Measurements from ENCODE around the gene TMEM185B. TPM values are rescaled to one million over a fixed set of nuclear protein-coding genes. Genes with fewer than 3 reads are reported as not detected.

TMEM185B gene
- total RNA-seq (10 to 100 TPM; 14.9 to 36.8 (median 19.5) TPM), polyA plus RNA-seq (10 to 100 TPM; 17.9 to 19.6 TPM), total RNA-seq (36.9 reads per million, percentile 64 among the genes with 10 or more reads in this experiment)

DNA sequence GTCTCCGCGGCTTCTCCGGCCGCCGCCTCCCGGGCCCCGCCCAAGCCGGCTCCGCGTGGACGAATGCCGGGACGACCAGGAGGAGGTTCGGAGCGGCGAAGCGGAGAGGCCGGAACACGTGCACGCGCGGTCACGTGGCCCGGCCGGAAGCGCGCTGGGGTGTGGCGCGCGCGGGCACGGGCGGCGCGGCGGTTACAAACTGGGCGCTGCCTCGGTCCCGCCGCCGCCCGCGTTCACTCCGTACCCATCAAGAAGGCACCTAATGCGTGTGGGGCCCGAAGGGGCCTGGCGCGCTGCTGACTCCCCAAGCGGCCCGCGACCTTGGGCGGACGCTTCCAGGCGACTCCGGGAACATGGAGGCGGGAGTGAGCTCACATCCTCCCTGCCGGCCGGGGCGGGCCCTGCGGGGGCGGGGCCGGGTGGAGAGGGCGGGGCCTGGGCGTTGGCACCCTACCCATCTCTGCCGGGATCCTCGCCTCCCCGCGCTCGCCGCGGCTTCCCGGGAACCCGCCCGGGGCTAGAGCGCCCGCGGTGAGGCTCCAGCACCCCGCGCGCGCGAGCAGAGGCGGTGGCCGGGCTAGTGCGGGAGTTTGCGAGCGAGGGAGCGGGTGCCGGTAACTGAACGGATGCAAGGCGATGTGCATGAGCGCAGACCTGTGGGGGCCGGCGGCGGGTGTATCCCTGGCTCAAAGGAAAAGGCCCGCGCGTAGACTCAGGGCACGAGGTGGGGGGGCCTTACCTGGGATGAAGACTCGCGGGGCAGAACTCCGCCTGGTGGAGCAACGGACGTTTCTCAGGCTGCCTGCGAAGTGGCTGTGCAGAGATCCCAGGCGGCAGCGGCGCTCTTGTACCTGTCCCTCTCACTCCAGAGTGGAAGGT lies at the start of gene TMEM185B:
TSS of gene TMEM185B (minus strand) at position 367 of the 879 bp plus-strand sequence. CDS start 424 bp downstream, outside the sequence.
- peaks cover 0 to 16% (median 0%) of the 10 kb centered on the region in 3 experiments for H3K9me3 ChIP-seq (ENCODE audit: control insufficient read depth in 2 of 3, low read length in 3 of 3)
- DNase-seq (peak; percentile 83 to 96 (median 90)), ATAC-seq (peak; percentile 97)
- ChIA-PET POLR2A (interaction anchor here (0.7 to 3.6 kb wide), 12 partner anchors 8 to 465 kb away, joined by 3 to 28 read pairs (median 4); partner anchors contain the start of gene RALB), CTCF (no interaction called here)
- Mint-ChIP-seq H3K27ac (peak within 1 kb of the TSS; percentile 85 to 92 (median 91)), H3K9me3 (peaks cover 0 to 43% (median 16%) of the 10 kb centered on the region in 11 donors), H3K36me3 (peaks cover 7 to 48% (median 38%) of the 10 kb centered on the region in 5 donors), H3K4me3 (peak within 1 kb of the TSS; percentile 83 to 91 (median 88)), H3K27me3 (no peaks in the 10 kb centered on the region), H3K4me1 (peaks cover 34 to 67% (median 56%) of the 10 kb centered on the region in 7 donors)
- intact Hi-C loops (cut with micrococcal nuclease): loop anchor here (1.0 to 2.0 kb wide), 12 partner anchors 9 to 857 kb away; partner anchors contain the start of genes C2orf76 (in 2 of the 2), DBI (in 2 of the 2), PTPN4 (in 2 of the 2) and RALB (in 2 of the 2)
- H3K4me3 ChIP-seq (ENCODE audit: low read length): peak within 1 kb of the TSS; percentile 74
- H3K27me3 ChIP-seq (ENCODE audit: control insufficient read depth in 2 of 2, insufficient read depth in 2 of 2, low read length in 2 of 2): no peaks in the 10 kb centered on the region
- H3K36me3 ChIP-seq (ENCODE audit: control insufficient read depth in 2 of 3, insufficient read depth in 3 of 3, low read length in 3 of 3): no peaks in the 10 kb centered on the region
- H3K27ac ChIP-seq (ENCODE audit: low read depth, low read length): peak within 1 kb of the TSS; percentile 94
- H3K4me1 ChIP-seq (ENCODE audit: control insufficient read depth in 2 of 2, insufficient read depth in 2 of 2, low read length in 2 of 2): peaks cover 20 to 23% of the 10 kb centered on the region in 2 donors

GRCh38 chr2:120271711-120272379 lies 48.6 kb upstream of the TMEM185B start:
- CTCF ChIA-PET: interaction anchor here (0.9 kb wide), 1 partner anchor 31 kb away, joined by 3 read pairs; no protein-coding TSS in a partner anchor
- no peak overlapping the region for H3K27ac Mint-ChIP-seq
- ATAC-seq: no peak

DNA sequence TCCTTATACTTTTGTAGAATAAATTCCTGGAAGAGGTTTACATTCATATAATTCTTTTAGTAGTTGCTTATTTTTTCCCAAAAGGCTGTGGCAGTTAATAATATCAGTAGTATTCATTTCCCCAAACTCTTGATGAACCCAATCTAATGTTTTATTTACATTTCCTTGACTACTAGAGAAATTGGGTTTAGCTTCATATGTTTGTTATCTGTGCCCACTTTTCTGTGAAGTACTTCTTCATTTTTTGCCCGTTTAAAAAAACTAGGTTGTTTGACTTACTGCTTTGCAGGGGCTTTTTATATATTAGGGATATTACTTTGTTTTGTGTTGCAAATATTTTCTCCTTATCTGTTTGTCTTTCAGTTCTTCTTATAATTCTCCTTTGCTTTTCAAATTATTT lies 46.6 kb upstream of the TMEM185B start:
- intact Hi-C loops (cut with micrococcal nuclease): loop anchor here in 1 of 2 donors (1.0 to 5.0 kb wide), 2 partner anchors 9 to 38 kb away; no protein-coding TSS in a partner anchor
- Mint-ChIP-seq H3K9me3 (peaks cover 0 to 11% (median 0%) of the 10 kb centered on the region in 11 donors), H3K27ac (no peak overlapping the region), H3K4me1 (peaks cover 3 to 66% (median 31%) of the 10 kb centered on the region in 7 donors), H3K27me3 (no peaks in the 10 kb centered on the region), H3K4me3 (no peak overlapping the region), H3K36me3 (peaks cover 0 to 67% (median 15%) of the 10 kb centered on the region in 5 donors)
- H3K36me3 ChIP-seq (ENCODE audit: control insufficient read depth in 2 of 3, insufficient read depth in 3 of 3, low read length in 3 of 3): no peaks in the 10 kb centered on the region
- ChIA-PET POLR2A (no interaction called here), CTCF (interaction anchor here (0.8 kb wide), 1 partner anchor 43 kb away, joined by 4 read pairs; no protein-coding TSS in a partner anchor)
- no peaks in the 10 kb centered on the region for H3K27me3 ChIP-seq (ENCODE audit: control insufficient read depth in 2 of 2, insufficient read depth in 2 of 2, low read length in 2 of 2)
- no peaks in the 10 kb centered on the region for H3K9me3 ChIP-seq (ENCODE audit: control insufficient read depth in 2 of 3, low read length in 3 of 3)
- no peak overlapping the region for H3K27ac ChIP-seq (ENCODE audit: low read depth, low read length)
- no peak overlapping the region for H3K4me3 ChIP-seq (ENCODE audit: low read length)
- no peak for DNase-seq
- no peaks in the 10 kb centered on the region for H3K4me1 ChIP-seq (ENCODE audit: control insufficient read depth in 2 of 2, insufficient read depth in 2 of 2, low read length in 2 of 2)
- ATAC-seq: no peak

More at GRCh38 chr2:120271711-120272379, 48.6 kb upstream of the TMEM185B start:
- H3K4me3 ChIP-seq (ENCODE audit: low read length): no peak overlapping the region
- POLR2A ChIA-PET: no interaction called here
- no peak for DNase-seq
- H3K27me3 Mint-ChIP-seq: no peaks in the 10 kb centered on the region
- H3K9me3 ChIP-seq (ENCODE audit: control insufficient read depth in 2 of 3, low read length in 3 of 3): peaks cover 0 to 5% (median 0%) of the 10 kb centered on the region in 3 experiments
- peaks cover 0 to 63% (median 24%) of the 10 kb centered on the region in 7 donors for H3K4me1 Mint-ChIP-seq
- H3K36me3 ChIP-seq (ENCODE audit: control insufficient read depth in 2 of 3, insufficient read depth in 3 of 3, low read length in 3 of 3): no peaks in the 10 kb centered on the region
- H3K4me3 Mint-ChIP-seq: no peak overlapping the region
- peaks cover 0 to 21% (median 3%) of the 10 kb centered on the region in 11 donors for H3K9me3 Mint-ChIP-seq
- peaks cover 0 to 67% (median 16%) of the 10 kb centered on the region in 5 donors for H3K36me3 Mint-ChIP-seq
- no peaks in the 10 kb centered on the region for H3K27me3 ChIP-seq (ENCODE audit: control insufficient read depth in 2 of 2, insufficient read depth in 2 of 2, low read length in 2 of 2)
- no peaks in the 10 kb centered on the region for H3K4me1 ChIP-seq (ENCODE audit: control insufficient read depth in 2 of 2, insufficient read depth in 2 of 2, low read length in 2 of 2)
- no peak overlapping the region for H3K27ac ChIP-seq (ENCODE audit: low read depth, low read length)
- intact Hi-C loops (cut with micrococcal nuclease): no loop called here

DNA sequence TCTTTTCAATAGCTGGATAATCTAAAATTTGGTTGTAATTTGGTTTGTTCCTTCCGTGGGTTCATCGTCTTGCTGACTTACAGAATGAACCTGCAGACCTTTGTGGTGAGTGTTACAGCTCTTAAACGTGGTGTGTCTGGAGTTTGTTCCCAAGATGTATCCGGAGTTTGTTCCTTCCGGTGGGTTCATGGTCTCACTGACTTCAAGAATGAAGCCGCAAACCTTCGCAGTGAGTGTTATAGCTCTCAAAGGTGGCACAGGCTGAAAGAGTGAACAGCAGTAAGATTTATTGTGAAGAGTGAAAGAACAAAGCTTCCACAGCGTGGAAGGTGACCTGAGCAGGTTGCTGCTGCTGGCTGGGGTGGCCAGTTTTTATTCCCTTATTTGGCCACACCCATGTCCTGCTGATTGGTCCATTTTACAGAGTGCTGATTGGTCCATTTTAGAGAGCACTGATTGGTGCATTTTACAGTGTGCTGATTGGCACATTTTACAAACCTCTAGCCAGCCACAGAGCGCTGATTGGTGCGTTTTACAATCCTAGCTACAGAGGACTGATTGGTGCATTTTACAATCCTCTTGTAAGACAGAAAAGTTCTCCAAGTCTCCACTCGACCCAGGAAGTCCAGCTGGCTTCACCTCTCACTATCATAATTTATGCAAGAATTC lies 46.0 kb upstream of the TMEM185B start:
- no peaks in the 10 kb centered on the region for H3K27me3 ChIP-seq (ENCODE audit: control insufficient read depth in 2 of 2, insufficient read depth in 2 of 2, low read length in 2 of 2)
- Mint-ChIP-seq H3K4me3 (peak overlapping the region in 7 of 10 donors; percentile 12 to 66 (median 27)), H3K4me1 (peaks cover 7 to 68% (median 34%) of the 10 kb centered on the region in 7 donors), H3K36me3 (peaks cover 0 to 66% (median 14%) of the 10 kb centered on the region in 5 donors), H3K9me3 (peaks cover 0 to 5% (median 0%) of the 10 kb centered on the region in 11 donors), H3K27me3 (no peaks in the 10 kb centered on the region), H3K27ac (peak overlapping the region in 1 of 9 donors; percentile 14)
- ChIA-PET CTCF (no interaction called here), POLR2A (no interaction called here)
- no peaks in the 10 kb centered on the region for H3K9me3 ChIP-seq (ENCODE audit: control insufficient read depth in 2 of 3, low read length in 3 of 3)
- DNase-seq: peak in 2 of 9 donors; percentile 13 to 24
- no peak overlapping the region for H3K4me3 ChIP-seq (ENCODE audit: low read length)
- no peak for ATAC-seq
- no peaks in the 10 kb centered on the region for H3K36me3 ChIP-seq (ENCODE audit: control insufficient read depth in 2 of 3, insufficient read depth in 3 of 3, low read length in 3 of 3)
- intact Hi-C loops (cut with micrococcal nuclease): loop anchor here in 1 of 2 donors (1.0 to 5.0 kb wide), 2 partner anchors 8 to 37 kb away; no protein-coding TSS in a partner anchor
- H3K4me1 ChIP-seq (ENCODE audit: control insufficient read depth in 2 of 2, insufficient read depth in 2 of 2, low read length in 2 of 2): no peaks in the 10 kb centered on the region
- H3K27ac ChIP-seq (ENCODE audit: low read depth, low read length): no peak overlapping the region

- Mint-ChIP-seq H3K4me1 (peaks cover 7 to 51% (median 30%) of the 10 kb centered on the region in 7 donors), H3K27ac (peak overlapping the region in 2 of 9 donors; percentile 25 to 43), H3K36me3 (peaks cover 0 to 52% (median 11%) of the 10 kb centered on the region in 5 donors), H3K27me3 (no peaks in the 10 kb centered on the region), H3K9me3 (peaks cover 0 to 5% (median 0%) of the 10 kb centered on the region in 11 donors), H3K4me3 (no peak overlapping the region)
- Histone ChIP-seq H3K27ac (ENCODE audit: low read depth, low read length) (no peak overlapping the region), H3K4me1 (ENCODE audit: control insufficient read depth in 2 of 2, insufficient read depth in 2 of 2, low read length in 2 of 2) (no peaks in the 10 kb centered on the region), H3K36me3 (ENCODE audit: control insufficient read depth in 2 of 3, insufficient read depth in 3 of 3, low read length in 3 of 3) (no peaks in the 10 kb centered on the region), H3K9me3 (ENCODE audit: control insufficient read depth in 2 of 3, low read length in 3 of 3) (no peaks in the 10 kb centered on the region), H3K27me3 (ENCODE audit: control insufficient read depth in 2 of 2, insufficient read depth in 2 of 2, low read length in 2 of 2) (no peaks in the 10 kb centered on the region), H3K4me3 (ENCODE audit: low read length) (no peak overlapping the region)
- ChIA-PET POLR2A (no interaction called here), CTCF (no interaction called here)
- DNase-seq (no peak), ATAC-seq (no peak)
- intact Hi-C loops (cut with micrococcal nuclease): loop anchor here in 1 of 2 donors (5.0 kb wide), 1 partner anchor 35 kb away; no protein-coding TSS in a partner anchor
These were observed 44.1 kb upstream of the TMEM185B start for GRCh38 chr2:120267348-120267747.
